H1 (cell line): ENCODE data around the gene ACCS. TPM values are rescaled to one million over a fixed set of nuclear protein-coding genes. Genes with fewer than 3 reads are reported as not detected.
A peak's percentile ranks its signal among the peaks of the same experiment; 100 is the strongest.

Source experiments
- CHD7 ChIP-seq: fragments of 300-600 bp; sonication (generic); IDR thresholded peaks from 2 replicates; pipeline ENCODE4 v1.7.1; 2012; ENCODE audit warnings: low read length, moderate library complexity, mild to moderate bottlenecking, inconsistent platforms; ENCODE audit not compliant: insufficient replicate concordance
- POU5F1 ChIP-seq: IDR thresholded peaks from 2 replicates; pipeline ENCODE4 v1.6.1; 2011; ENCODE audit warnings: low read depth, mild to moderate bottlenecking, low read length, moderate library complexity
- RXRA ChIP-seq: IDR thresholded peaks from 2 replicates; pipeline ENCODE4 v1.6.1; 2011; ENCODE audit warnings: low read depth, mild to moderate bottlenecking, low read length, moderate library complexity; ENCODE audit not compliant: insufficient read depth
- SIX5 ChIP-seq: IDR thresholded peaks from 2 replicates; pipeline ENCODE4 v1.6.1; 2011; ENCODE audit warnings: mild to moderate bottlenecking, low read depth, low read length
- SP2 ChIP-seq: IDR thresholded peaks from 2 replicates; pipeline ENCODE4 v1.6.1; 2012; ENCODE audit warnings: mild to moderate bottlenecking, low read length, inconsistent platforms
- polyA plus RNA-seq, 7 experiments: library from polyadenylated mRNA; depleted of rRNA in 3 of 7; stranded (reverse) in 5 of 7; unstranded in 2 of 7; fragments of >200 nt in 5 of 7; fragments of 200-250 nt in 2 of 7; gene quantifications; 1 replicate in 5 of 7; 2 replicates in 1 of 7; 4 replicates in 1 of 7; pipeline versions ENCODE4 v1.2.1 to v1.2.3, GENCODE V29; 2011 to 2013; ENCODE audit warnings: missing spikeins in 2 of 7, mixed read lengths in 2 of 7
- total RNA-seq: library from RNA; stranded (reverse); fragmentation: NEBNext Ultra II Directional; extraction: Animal tissue kit (Norgen Biotek cat#: 25700); gene quantifications from 2 replicates; pipeline ENCODE4 v1.2.1, GENCODE V29; 2021

ACCS gene
- total and polyA plus RNA-seq, 2 of the 8 experiments (the other 6 are each of a cell fraction or from before 2014, with no cell fraction given) = 6.0 to 8.0 TPM

- peak; percentile 91 for TF ChIP-seq CHD7
- no peak for TF ChIP-seq SP2
- no peak for TF ChIP-seq SIX5
- TF ChIP-seq POU5F1 = no peak
- no peak for TF ChIP-seq RXRA
Observed at GRCh38 chr11:44065161-44065661, 859 bp upstream of the ACCS start (continued).
